HEK293 (cell line): ENCODE results near the gene AQP10.

Experiments
- HOXC10 ChIP-seq: sonication (generic); formaldehyde crosslinking; IDR thresholded peaks from 2 replicates; pipeline ENCODE4 v1.8.1; 2023; ENCODE audit warnings: mild to moderate bottlenecking, missing genetic modification reagents
- KLF10 ChIP-seq: fragments of 450-650 bp; IDR thresholded peaks from 2 replicates; pipeline ENCODE4 v1.5.1; 2018; ENCODE audit warnings: missing biosample characterization, mild to moderate bottlenecking, missing genetic modification characterization
- KLF16 ChIP-seq: fragments of 450-650 bp; formaldehyde crosslinking; IDR thresholded peaks from 2 replicates; pipeline ENCODE4 v1.5.1; 2017; ENCODE audit warnings: missing biosample characterization, missing genetic modification characterization
- MZF1 ChIP-seq: fragments of 450-650 bp; formaldehyde crosslinking; IDR thresholded peaks from 2 replicates; pipeline ENCODE4 v1.5.1; 2017; ENCODE audit warnings: missing biosample characterization, missing genetic modification characterization, borderline replicate concordance
- WT1 ChIP-seq: fragments of 450-650 bp; formaldehyde crosslinking; IDR thresholded peaks from 2 replicates; pipeline ENCODE4 v1.5.1; 2016; ENCODE audit warnings: missing biosample characterization, missing genetic modification characterization
- ZBTB17 ChIP-seq: fragments of 450-650 bp; formaldehyde crosslinking; IDR thresholded peaks from 2 replicates; pipeline ENCODE4 v1.5.1; 2016; ENCODE audit warnings: missing biosample characterization, missing genetic modification characterization
- ZBTB21 ChIP-seq: fragments of 450-650 bp; formaldehyde crosslinking; IDR thresholded peaks from 2 replicates; pipeline ENCODE4 v1.5.1; 2017; ENCODE audit warnings: missing biosample characterization, missing genetic modification characterization
- ZFP37 ChIP-seq: fragments of 450-650 bp; formaldehyde crosslinking; IDR thresholded peaks from 2 replicates; pipeline ENCODE4 v1.5.1; 2016; ENCODE audit warnings: missing biosample characterization, missing genetic modification characterization
- ZNF133 ChIP-seq: fragments of 450-650 bp; formaldehyde crosslinking; IDR thresholded peaks from 2 replicates; pipeline ENCODE4 v1.5.1; 2016; ENCODE audit warnings: missing biosample characterization, missing genetic modification characterization
- ZNF174 ChIP-seq: fragments of 450-650 bp; formaldehyde crosslinking; IDR thresholded peaks from 2 replicates; pipeline ENCODE4 v1.5.0; 2017; ENCODE audit warnings: missing biosample characterization, mild to moderate bottlenecking, missing genetic modification characterization
- ZNF175 ChIP-seq: fragments of 450-650 bp; formaldehyde crosslinking; IDR thresholded peaks from 2 replicates; pipeline ENCODE4 v1.5.1; 2016; ENCODE audit warnings: missing biosample characterization, missing genetic modification characterization
- ZNF24 ChIP-seq: fragments of 450-650 bp; formaldehyde crosslinking; IDR thresholded peaks from 2 replicates; pipeline ENCODE4 v1.5.1; 2016; ENCODE audit warnings: missing biosample characterization, missing genetic modification characterization
- ZNF274 ChIP-seq, 2 experiments: fragments of 200-500 bp in 1 of 2; fragments of 450-650 bp in 1 of 2; sonication (Bioruptor generic) in 1 of 2; formaldehyde crosslinking in 1 of 2; IDR thresholded peaks; 2 replicates each; pipeline versions ENCODE4 v1.5.1 to v1.6.1; 2014 to 2016; ENCODE audit warnings: borderline replicate concordance in 1 of 2, inconsistent platforms in 1 of 2, low read length in 1 of 2, missing biosample characterization in 1 of 2, missing genetic modification characterization in 1 of 2
- ZNF292 ChIP-seq: fragments of 450-650 bp; formaldehyde crosslinking; IDR thresholded peaks from 2 replicates; pipeline ENCODE4 v1.5.1; 2016; ENCODE audit warnings: low read depth, missing biosample characterization, missing genetic modification characterization, borderline replicate concordance
- ZNF335 ChIP-seq: fragments of 450-650 bp; formaldehyde crosslinking; conservative IDR thresholded peaks from 2 replicates; pipeline ENCODE4 v1.5.1; 2016; ENCODE audit warnings: missing biosample characterization, missing genetic modification characterization
- ZNF341 ChIP-seq: fragments of 450-650 bp; formaldehyde crosslinking; IDR thresholded peaks from 2 replicates; pipeline ENCODE4; 2016; ENCODE audit warnings: low read depth, missing biosample characterization, missing genetic modification characterization
- ZNF366 ChIP-seq: fragments of 450-650 bp; formaldehyde crosslinking; conservative IDR thresholded peaks from 2 replicates; pipeline ENCODE4 v1.5.1; 2016; ENCODE audit warnings: missing biosample characterization, missing genetic modification characterization
- ZNF560 ChIP-seq: fragments of 450-650 bp; formaldehyde crosslinking; IDR thresholded peaks from 2 replicates; pipeline ENCODE4 v1.5.1; 2017; ENCODE audit warnings: missing biosample characterization, missing genetic modification characterization, borderline replicate concordance
- ZNF621 ChIP-seq: fragments of 450-650 bp; formaldehyde crosslinking; IDR thresholded peaks from 2 replicates; pipeline ENCODE4 v1.5.1; 2017; ENCODE audit warnings: missing biosample characterization, missing genetic modification characterization
- ZNF76 ChIP-seq: fragments of 450-650 bp; formaldehyde crosslinking; IDR thresholded peaks from 2 replicates; pipeline ENCODE4; 2016; ENCODE audit warnings: low read depth, missing biosample characterization, missing genetic modification characterization, borderline replicate concordance
- TF ChIP-seq, protein P1 (sequence below): fragments of 450-650 bp; formaldehyde crosslinking; IDR thresholded peaks from 2 replicates; pipeline ENCODE4 v1.5.1; 2016; ENCODE audit warnings: missing biosample characterization, missing genetic modification characterization
- TF ChIP-seq, protein P2 (sequence below): fragments of 450-650 bp; formaldehyde crosslinking; conservative IDR thresholded peaks from 2 replicates; pipeline ENCODE4 v1.5.1; 2016; ENCODE audit warnings: low read depth, missing biosample characterization, missing genetic modification characterization
- TF ChIP-seq, protein P3 (sequence below): fragments of 450-650 bp; formaldehyde crosslinking; IDR thresholded peaks from 2 replicates; pipeline ENCODE4 v1.5.1; 2016; ENCODE audit warnings: missing biosample characterization, missing genetic modification characterization
- TF ChIP-seq, protein P4 (sequence below): fragments of 450-650 bp; formaldehyde crosslinking; IDR thresholded peaks from 2 replicates; pipeline ENCODE4 v1.5.1; 2016; ENCODE audit warnings: missing biosample characterization, missing genetic modification characterization, borderline replicate concordance
- TF ChIP-seq, protein P5 (sequence below): fragments of 450-650 bp; formaldehyde crosslinking; IDR thresholded peaks from 2 replicates; pipeline ENCODE4 v1.5.1; 2017; ENCODE audit warnings: missing biosample characterization, missing genetic modification characterization
- TF ChIP-seq, protein P6 (sequence below): fragments of 450-650 bp; formaldehyde crosslinking; IDR thresholded peaks from 2 replicates; pipeline ENCODE4 v1.5.1; 2016; ENCODE audit warnings: missing biosample characterization, missing genetic modification characterization

The AQP10 gene

DNA sequence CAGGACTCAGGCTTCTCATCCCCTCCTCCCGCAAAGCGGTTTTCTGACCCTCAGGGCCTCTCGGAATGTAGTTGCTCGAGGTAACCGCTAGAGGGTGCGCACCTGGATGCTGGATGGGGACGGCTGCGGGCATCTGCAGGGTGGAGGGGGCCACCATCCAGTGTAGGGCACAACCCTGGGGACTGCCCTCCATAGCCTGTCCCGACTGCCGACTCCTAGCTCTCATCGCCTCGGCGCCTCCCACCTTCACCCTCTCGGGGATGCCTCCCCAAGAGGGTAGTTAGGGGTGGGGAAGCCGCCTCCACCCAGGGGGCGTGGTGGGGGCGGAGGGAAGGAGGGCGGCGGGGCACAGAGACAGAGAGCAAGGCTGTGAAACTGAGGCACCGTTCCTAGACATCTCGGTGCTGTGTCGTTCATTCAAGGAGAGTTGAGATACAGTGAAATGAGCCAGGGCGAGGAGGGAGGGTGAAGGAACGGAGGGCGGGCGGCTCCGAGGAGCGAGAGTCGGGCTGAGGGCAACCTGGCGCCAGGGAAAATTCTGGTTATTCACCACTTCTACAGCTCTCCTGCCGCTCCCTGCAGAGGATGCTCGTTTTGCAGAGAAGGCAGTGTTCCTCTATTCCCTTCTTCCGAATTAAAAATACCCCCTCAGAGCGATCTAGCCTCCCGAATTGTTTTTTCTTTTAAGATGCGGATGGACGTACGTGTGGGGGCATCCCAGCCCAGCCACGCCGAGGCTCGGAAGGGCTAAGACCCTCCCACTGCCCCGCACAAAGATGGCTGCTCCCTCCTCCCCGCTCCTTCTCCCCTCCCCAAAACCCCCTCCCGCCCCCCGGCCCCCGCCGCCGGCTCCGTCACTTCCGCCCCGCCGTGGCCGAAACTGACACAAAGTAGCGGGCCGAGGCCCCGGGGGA lies 4.0 kb downstream of the AQP10 start, which contains the start of gene ATP8B2 (continued):
- TF ChIP-seq, protein P1, sequence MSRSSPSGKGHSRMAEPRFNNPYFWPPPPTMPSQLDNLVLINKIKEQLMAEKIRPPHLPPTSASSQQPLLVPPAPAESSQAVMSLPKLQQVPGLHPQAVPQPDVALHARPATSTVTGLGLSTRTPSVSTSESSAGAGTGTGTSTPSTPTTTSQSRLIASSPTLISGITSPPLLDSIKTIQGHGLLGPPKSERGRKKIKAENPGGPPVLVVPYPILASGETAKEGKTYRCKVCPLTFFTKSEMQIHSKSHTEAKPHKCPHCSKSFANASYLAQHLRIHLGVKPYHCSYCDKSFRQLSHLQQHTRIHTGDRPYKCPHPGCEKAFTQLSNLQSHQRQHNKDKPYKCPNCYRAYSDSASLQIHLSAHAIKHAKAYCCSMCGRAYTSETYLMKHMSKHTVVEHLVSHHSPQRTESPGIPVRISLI (tag by site-specific recombination): no peak
- TF ChIP-seq ZFP37 (peak; percentile 41; the same call in 1 of the 2 replicates), ZNF341 (peak; percentile 84), ZNF274 (IDR thresholded peaks at IDR 0.05; ENCODE audit: low read length) (no peak), ZNF274 (tag by site-specific recombination; IDR thresholded peaks at IDR 0.05; ENCODE audit: borderline replicate concordance) (no peak), ZBTB21 (no peak), ZNF133 (no peak), ZNF292 (no peak), KLF10 (tag by site-specific recombination) (peak; percentile 64), ZNF560 (no peak), WT1 (tag by site-specific recombination) (no peak), ZNF366 (tag by site-specific recombination) (peak; percentile 77), ZBTB17 (peak; percentile 75), HOXC10 (CRISPR knock-in tag) (no peak), ZNF174 (tag by site-specific recombination) (no peak), ZNF175 (tag by site-specific recombination) (no peak), ZNF335 (peak; percentile 96), ZNF76 (tag by site-specific recombination) (peak; percentile 23; the same call in 1 of the 2 replicates), MZF1 (no peak), ZNF621 (tag by site-specific recombination) (no peak), KLF16 (tag by site-specific recombination) (peak; percentile 89), ZNF24 (tag by site-specific recombination) (no peak)
- TF ChIP-seq, protein P2, sequence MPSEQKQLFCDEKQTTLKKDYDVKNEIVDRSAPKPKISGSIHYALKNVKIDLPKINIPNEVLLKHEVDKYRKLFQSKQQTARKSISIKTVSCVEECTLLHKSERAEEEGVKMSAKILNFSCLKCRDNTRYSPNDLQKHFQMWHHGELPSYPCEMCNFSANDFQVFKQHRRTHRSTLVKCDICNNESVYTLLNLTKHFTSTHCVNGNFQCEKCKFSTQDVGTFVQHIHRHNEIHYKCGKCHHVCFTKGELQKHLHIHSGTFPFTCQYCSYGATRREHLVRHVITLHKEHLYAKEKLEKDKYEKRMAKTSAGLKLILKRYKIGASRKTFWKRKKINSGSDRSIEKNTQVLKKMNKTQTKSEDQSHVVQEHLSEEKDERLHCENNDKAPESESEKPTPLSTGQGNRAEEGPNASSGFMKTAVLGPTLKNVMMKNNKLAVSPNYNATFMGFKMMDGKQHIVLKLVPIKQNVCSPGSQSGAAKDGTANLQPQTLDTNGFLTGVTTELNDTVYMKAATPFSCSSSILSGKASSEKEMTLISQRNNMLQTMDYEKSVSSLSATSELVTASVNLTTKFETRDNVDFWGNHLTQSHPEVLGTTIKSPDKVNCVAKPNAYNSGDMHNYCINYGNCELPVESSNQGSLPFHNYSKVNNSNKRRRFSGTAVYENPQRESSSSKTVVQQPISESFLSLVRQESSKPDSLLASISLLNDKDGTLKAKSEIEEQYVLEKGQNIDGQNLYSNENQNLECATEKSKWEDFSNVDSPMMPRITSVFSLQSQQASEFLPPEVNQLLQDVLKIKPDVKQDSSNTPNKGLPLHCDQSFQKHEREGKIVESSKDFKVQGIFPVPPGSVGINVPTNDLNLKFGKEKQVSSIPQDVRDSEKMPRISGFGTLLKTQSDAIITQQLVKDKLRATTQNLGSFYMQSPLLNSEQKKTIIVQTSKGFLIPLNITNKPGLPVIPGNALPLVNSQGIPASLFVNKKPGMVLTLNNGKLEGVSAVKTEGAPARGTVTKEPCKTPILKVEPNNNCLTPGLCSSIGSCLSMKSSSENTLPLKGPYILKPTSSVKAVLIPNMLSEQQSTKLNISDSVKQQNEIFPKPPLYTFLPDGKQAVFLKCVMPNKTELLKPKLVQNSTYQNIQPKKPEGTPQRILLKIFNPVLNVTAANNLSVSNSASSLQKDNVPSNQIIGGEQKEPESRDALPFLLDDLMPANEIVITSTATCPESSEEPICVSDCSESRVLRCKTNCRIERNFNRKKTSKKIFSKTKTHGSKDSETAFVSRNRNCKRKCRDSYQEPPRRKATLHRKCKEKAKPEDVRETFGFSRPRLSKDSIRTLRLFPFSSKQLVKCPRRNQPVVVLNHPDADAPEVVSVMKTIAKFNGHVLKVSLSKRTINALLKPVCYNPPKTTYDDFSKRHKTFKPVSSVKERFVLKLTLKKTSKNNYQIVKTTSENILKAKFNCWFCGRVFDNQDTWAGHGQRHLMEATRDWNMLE (tag by site-specific recombination): no peak
- TF ChIP-seq, protein P3, sequence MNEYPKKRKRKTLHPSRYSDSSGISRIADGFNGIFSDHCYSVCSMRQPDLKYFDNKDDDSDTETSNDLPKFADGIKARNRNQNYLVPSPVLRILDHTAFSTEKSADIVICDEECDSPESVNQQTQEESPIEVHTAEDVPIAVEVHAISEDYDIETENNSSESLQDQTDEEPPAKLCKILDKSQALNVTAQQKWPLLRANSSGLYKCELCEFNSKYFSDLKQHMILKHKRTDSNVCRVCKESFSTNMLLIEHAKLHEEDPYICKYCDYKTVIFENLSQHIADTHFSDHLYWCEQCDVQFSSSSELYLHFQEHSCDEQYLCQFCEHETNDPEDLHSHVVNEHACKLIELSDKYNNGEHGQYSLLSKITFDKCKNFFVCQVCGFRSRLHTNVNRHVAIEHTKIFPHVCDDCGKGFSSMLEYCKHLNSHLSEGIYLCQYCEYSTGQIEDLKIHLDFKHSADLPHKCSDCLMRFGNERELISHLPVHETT (tag by site-specific recombination): no peak
- TF ChIP-seq, protein P4, sequence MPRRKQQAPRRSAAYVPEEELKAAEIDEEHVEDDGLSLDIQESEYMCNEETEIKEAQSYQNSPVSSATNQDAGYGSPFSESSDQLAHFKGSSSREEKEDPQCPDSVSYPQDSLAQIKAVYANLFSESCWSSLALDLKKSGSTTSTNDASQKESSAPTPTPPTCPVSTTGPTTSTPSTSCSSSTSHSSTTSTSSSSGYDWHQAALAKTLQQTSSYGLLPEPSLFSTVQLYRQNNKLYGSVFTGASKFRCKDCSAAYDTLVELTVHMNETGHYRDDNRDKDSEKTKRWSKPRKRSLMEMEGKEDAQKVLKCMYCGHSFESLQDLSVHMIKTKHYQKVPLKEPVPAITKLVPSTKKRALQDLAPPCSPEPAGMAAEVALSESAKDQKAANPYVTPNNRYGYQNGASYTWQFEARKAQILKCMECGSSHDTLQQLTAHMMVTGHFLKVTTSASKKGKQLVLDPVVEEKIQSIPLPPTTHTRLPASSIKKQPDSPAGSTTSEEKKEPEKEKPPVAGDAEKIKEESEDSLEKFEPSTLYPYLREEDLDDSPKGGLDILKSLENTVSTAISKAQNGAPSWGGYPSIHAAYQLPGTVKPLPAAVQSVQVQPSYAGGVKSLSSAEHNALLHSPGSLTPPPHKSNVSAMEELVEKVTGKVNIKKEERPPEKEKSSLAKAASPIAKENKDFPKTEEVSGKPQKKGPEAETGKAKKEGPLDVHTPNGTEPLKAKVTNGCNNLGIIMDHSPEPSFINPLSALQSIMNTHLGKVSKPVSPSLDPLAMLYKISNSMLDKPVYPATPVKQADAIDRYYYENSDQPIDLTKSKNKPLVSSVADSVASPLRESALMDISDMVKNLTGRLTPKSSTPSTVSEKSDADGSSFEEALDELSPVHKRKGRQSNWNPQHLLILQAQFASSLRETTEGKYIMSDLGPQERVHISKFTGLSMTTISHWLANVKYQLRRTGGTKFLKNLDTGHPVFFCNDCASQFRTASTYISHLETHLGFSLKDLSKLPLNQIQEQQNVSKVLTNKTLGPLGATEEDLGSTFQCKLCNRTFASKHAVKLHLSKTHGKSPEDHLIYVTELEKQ: no peak
- TF ChIP-seq, protein P5, sequence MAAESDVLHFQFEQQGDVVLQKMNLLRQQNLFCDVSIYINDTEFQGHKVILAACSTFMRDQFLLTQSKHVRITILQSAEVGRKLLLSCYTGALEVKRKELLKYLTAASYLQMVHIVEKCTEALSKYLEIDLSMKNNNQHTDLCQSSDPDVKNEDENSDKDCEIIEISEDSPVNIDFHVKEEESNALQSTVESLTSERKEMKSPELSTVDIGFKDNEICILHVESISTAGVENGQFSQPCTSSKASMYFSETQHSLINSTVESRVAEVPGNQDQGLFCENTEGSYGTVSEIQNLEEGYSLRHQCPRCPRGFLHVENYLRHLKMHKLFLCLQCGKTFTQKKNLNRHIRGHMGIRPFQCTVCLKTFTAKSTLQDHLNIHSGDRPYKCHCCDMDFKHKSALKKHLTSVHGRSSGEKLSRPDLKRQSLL: no peak
- TF ChIP-seq, protein P6, sequence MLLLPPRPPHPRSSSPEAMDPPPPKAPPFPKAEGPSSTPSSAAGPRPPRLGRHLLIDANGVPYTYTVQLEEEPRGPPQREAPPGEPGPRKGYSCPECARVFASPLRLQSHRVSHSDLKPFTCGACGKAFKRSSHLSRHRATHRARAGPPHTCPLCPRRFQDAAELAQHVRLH (tag by site-specific recombination): no peak
